ENCODE results near the gene FSTL4.
"Not testable (repeated sequence)": the region's sequence is repeated elsewhere in the genome, so short reads cannot be mapped to it uniquely, and the experiment has no call there.

The FSTL4 gene

GRCh38 chr5:133234273-133234672 is 378.1 kb downstream of the FSTL4 start:
- no peak for ATAC-seq

DNA sequence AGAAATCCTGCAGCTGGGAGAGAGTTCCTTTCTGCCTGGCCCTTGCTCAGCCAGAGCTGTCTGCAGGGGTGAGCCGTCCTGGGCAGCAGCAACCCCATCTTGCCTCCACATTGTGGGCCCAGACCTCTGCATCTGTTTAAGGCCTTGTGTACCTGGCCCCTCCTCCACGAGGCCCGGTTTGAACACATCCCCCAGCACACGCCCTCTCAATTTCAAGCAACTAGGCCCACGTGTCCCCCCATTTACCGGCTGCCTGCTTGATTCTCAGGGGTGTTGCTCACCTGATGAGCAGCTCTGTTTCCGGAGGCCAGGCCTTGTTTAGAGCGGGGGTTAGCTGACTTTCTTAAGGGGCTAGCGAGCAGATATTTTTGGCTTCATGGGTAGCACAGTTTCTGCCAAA is 378.7 kb downstream of the FSTL4 start:
- ATAC-seq, result no peak

DNA sequence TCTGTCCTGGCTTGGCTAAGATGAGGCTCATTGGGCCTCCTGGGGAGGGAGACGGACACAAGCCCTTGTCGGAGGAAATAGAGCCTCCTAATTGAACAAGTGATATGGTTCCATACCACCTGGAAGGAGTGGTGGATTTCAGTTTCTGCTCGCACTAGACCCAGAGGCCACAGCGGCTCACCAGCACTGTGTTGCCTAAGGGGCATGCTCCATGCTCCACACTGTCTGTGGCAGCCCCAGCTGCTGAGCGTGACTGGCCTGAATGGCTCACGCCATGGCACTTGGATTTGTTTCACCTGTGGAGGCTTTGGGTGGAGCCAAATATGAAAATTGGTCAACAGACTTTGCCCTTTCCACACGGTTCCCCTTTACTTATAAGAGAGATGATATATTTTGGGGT is 379.4 kb downstream of the FSTL4 start:
- ATAC-seq, result no peak

DNA sequence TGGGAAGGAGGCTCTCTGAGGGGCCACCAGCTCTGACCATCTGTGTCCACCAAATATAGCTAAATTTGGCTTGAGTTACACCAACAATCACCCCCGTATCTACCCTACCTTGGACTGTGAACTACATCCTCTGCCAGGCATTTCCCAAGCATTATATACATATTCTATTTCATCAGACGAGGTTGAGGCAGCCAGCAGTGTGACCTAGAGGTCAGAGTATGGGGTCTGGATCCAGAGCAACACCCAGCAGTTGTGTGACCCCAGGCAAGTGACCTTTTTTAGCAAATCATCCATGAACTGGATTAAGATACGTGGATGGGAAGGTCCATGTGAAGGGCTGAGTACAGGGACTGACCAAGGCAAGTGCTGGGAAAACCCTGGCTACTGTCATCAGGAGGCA is 379.9 kb downstream of the FSTL4 start:
- no peak for ATAC-seq

DNA sequence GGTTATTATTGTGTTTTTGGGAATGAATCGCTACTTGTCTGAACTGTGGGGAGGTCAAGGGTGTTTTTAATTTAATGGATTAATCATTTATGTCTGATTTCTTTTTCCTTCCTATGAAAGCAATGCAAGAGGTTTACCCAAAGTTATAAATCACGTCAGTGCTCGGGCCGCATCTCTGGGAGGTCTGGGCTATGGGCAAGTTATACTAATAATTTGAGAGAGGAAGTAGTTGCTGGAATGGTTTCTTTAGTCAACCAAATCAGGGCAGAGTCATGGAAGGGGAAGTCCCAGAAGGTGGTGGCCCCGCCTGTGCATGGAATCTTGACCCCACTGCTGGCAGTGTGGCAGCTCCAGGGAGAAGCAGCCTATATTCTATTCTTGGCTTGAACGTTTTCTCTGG is 380.3 kb downstream of the FSTL4 start:
- no peak for ATAC-seq

DNA sequence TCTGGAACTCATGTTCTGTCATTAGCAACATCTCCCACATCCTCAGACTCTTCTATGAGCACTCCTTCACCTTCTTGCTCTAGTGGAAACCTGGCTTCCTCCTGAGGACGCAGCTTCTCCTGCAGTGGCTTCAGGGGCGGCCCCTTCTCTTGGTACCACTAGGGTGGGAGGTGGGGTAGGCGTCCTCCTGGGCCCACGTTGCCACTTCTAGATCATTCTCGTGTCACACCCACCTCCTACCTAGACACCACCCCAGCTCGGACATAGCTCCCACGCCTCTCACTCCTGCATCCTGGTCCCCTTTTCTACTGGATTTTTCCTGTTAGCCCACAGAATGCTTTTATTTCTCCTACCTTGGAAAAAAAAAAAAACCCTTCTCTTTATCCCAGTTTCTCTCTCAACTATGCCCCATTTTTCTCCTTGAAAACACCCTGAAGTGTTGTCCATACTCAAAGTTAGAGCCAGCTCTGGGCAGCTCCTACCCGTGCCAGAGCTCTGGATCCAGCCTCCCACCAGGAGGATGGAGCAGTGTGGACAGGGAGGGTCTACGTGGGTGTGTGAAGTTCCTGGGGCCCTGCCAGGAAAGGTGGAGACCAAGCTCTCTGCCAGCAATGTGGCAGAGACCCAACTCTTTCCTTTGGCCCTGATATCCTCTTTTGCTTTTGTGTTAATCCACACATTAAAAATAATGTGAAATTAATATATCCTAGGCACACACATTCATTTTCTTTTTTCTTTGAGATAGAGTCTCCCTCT is 381.3 kb downstream of the FSTL4 start:
- no peak for ATAC-seq

DNA sequence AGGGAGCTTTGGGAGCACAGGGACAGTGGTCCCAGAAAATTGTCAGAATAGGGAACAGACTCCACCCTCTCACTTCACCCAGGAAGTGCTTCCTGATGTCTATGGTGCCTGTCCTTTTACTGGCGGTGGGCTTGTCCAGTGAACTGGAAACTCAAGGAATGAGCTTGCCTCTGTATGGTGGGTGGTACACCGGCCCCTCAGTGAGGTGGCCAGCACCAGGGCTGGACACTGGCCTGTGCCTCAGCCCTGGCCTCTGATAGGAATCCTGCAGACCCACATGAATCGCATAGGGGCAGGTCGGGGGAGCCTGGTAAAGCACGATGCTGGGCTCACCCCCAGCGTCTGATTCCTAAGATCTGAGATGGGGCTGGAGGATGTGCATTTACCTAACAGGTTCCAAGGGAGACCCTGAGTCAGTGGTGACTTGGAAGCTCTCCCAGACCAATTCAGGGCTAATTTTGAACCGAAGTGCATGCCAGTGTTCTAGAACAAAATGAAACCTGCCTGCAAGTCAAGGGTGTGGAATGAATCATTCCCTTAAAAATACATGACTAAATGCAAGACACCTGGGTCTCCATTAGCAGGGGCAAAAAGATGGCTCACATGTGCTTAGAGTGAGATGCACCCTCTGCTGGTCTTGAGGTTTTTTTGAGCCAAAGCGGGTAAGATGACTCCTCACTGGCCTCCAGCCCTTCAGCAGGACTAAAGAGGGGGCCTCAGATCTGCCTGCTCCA is 382.2 kb downstream of the FSTL4 start:
- ATAC-seq, result no peak

DNA sequence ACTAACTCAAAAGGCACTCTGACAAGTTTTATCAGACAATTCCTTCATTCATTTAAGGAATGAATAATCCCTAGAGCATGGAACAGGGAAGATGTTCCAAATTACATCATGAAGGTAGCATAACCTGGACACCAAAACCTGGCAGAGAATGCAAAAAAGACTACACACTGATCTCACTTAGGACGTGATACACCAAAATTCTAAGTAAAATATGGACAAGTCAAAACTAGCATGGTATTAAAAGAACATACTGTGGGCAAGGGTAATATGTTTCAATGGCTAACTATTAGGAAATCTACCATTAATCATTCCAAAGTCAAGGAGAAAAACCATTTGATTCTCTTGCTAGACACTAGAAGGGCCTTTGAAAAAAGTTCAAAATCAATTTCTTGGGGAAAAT is 384.0 kb downstream of the FSTL4 start:
- no peak for ATAC-seq

- ATAC-seq, result no peak
Measured at GRCh38 chr5:133227897-133228296, 384.4 kb downstream of the FSTL4 start.

GRCh38 chr5:133227082-133227481 is 385.3 kb downstream of the FSTL4 start:
- ATAC-seq, result no peak

GRCh38 chr5:133226186-133226585 is 386.2 kb downstream of the FSTL4 start:
- no peak for ATAC-seq

DNA sequence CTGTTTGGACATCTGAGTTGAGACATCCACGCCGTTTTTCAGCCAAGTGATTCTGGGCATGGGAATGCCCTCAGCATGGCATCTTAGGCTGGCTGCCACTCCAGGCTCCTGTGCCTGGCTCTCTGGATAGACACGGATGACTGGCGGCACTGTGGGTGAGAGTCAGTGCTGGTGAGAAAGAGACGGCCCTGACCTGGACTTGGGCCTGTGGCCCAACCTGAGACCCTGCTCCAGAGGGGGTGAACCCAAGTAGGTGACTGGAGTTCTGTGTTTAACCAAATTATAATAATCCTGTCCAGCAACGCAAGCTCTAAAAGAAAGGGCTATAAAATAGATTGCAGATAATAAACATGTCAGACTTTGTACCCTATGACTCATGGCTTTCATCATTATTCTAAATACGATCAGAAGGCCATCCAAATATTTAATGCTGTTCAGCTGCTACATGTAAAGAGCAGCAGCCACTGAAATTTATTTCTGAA is 386.6 kb downstream of the FSTL4 start:
- no peak for ATAC-seq

DNA sequence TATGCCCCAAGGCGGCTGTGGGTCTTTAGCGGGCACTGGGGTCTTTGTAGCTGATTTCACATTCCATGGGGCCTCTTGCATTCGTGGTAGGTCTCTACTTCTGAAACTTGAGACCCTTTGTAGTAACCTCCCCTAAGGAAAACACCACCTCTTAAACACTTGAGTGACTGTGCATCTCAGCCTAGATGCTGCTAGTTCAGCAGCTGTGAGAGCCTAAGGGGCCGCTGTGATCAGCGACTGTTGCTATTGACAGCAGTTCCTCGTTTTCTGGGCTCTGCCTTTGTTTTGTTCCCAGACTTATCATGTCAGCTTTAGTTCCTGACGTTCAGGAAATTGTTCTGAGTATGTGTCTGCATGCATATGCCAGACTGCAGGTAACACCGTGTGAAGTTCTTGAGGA is 389.4 kb downstream of the FSTL4 start:
- ATAC-seq, result no peak

GRCh38 chr5:133222521-133222920 is 389.8 kb downstream of the FSTL4 start:
- ATAC-seq, result no peak

DNA sequence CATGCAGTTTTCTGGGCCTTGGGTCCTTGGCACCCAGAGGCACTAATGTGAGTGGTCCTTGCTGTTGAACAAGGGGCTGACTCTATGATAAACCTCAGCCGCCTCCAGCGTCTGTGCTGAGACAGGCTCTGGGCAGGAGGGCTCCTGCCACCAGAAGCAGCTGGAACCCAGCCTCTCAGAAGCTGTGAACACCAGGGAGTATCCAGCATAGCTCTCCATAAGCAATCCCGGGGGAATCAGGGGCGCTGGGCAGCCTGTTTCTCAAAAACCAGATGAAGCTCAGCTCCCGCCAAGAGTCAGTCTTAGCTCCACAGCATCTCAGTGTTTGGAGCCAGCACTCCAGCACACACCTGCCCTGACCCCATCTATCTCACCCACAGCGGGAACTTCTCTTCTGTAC is 390.3 kb downstream of the FSTL4 start:
- ATAC-seq, result no peak

DNA sequence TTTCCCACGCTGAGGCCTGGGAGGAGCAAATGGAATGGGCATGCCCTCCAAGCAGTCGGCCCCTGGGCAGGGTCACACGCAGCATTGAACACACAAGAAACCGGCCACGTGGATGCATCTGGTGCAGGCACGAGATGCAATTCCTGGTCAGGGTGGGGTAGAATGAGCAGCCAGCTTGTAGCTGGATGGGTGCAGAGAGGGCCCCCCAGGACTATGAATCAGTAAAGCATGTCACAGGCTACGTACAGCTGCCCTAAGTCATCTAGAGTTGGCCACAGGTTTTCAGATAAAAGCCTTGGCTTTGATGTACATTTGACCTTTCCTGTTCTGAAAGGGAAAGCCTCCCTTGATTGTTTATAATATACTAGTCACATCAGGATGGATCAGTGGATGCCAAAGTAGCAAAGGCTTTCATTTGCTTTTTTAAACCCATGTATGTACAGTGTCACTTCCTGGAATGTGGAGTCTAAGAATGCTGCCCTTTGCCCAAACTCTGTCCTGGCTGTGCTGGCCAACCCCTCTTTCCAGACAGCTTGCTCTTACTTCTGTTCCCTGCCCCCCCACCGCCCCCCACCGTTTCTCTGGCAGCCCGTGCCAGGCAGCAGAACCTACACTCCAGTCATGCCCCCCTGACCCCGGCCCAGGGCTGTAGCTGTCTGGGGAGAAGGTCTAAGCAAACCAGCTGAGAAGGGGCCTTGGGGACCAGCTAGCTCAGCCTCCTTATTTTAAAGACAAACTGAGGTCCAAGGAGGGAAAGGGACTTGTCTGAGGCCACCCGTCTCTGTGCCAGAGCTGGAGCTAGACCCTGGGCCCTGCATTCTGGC is 391.3 kb downstream of the FSTL4 start:
- ATAC-seq, result no peak

DNA sequence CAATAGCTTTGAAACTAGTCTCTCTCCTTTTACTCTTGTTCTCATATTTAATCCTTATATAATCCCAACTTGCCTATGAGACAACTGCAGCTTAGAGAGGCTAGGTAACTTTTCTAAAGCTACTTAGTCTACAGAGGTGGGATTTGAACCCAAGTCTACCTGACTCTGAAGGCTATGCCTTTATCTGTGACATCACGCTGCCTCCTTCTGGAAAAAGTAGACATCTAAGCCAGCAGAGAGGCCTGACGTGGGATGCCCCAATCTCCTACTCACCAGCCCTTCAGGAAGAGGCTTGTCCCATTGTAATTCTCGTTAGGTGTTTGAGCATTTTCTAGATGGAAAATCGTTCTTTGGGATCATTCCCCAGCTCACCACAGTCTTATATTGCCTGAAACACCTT is 393.0 kb downstream of the FSTL4 start:
- no peak for ATAC-seq

DNA sequence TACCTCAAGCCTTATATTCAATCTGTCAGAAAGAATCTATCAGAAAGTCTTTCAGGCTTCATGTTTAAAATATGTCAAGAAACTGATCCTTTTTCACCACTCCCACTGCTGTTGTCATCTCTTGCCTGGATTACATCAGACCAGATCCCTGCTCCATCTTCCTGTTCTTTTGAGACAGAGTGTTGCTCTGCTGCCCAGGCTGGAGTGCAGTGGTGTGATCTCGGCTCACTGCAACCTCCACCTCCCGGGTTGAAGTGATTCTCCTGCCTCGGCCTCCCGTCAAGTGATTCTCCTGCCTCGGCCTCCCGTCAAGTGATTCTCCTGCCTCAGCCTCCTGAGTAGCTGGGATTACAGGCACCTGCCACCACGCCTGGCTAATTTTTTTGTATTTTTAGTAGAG is 396.2 kb downstream of the FSTL4 start:
- ATAC-seq, result not testable (repeated sequence)

- ATAC-seq, result no peak
Measured at GRCh38 chr5:133214153-133214820, 398.1 kb downstream of the FSTL4 start.

- ATAC-seq, result no peak
Measured at GRCh38 chr5:133205649-133206048, 406.7 kb downstream of the FSTL4 start.

GRCh38 chr5:133205204-133205603 is 407.1 kb downstream of the FSTL4 start:
- ATAC-seq, result no peak
